GM12878 (cell line): Measurements from ENCODE around the gene ACADVL. TPM values are rescaled to one million over a fixed set of nuclear protein-coding genes. Genes with fewer than 3 reads are reported as not detected.

Experiments used
- ATAC-seq: fragments of 200-7000 bp; cut with Tn5 transposase; 3 replicates; pipeline ENCODE4 v1.9.1; 2020; ENCODE audit warnings: mild to moderate bottlenecking, moderate library complexity
- BruUV-seq: library from RNA; stranded (reverse); fragments of 400-500 nt; replicated peaks from 2 replicates; lab custom pipeline; 2021; lab: Mats Ljungman, UMichigan
- CTCF ChIA-PET: fragments of 300-600 bp; sonication (Branson Sonifier 250); formaldehyde crosslinking; extraction: SDS; loops from one replicate; lab custom pipeline; 2021; ENCODE audit warnings: inconsistent platforms; lab: Yijun Ruan, JAX
- POLR2A ChIA-PET: fragments of 350-600 bp; formaldehyde crosslinking; extraction: SDS; loops from one replicate; lab custom pipeline; 2021; ENCODE audit warnings: inconsistent platforms; lab: Charles Lee
- RAD21 ChIA-PET: fragments of 300-600 bp; sonication (Branson Sonifier 250); formaldehyde crosslinking; loops from one replicate; lab custom pipeline; 2023; ENCODE audit warnings: antibody characterized with exemption; ENCODE audit not compliant: unreplicated experiment; lab: Charles Lee
- SMC1A ChIA-PET: fragments of 300-600 bp; sonication (Branson Sonifier 250); formaldehyde crosslinking; loops from one replicate; lab custom pipeline; 2023; ENCODE audit not compliant: unreplicated experiment, uncharacterized antibody; lab: Charles Lee
- DNase-seq: peaks from one replicate; pipeline ENCODE4 v3.0.0-alpha.2; 2011; ENCODE audit warnings: low read depth, low spot score
- FAIRE-seq: peaks from 3 replicates; lab custom pipeline; 2011; peaks lifted over from hg19 to GRCh38; lab: Jason Lieb, UNC
- H2AFZ ChIP-seq: 2 replicates; pipeline ENCODE4 v1.6.0; 2011; ENCODE audit warnings: low read depth, low read length, control low read depth; ENCODE audit not compliant: control insufficient read depth
- H3K27ac ChIP-seq: 2 replicates; pipeline ENCODE4 v1.5.1; 2011; ENCODE audit warnings: control low read depth; ENCODE audit not compliant: control insufficient read depth, insufficient read depth
- H3K27me3 ChIP-seq, 2 experiments: replicated peaks in 1 of 2; 2 replicates each; pipeline versions ENCODE4 v1.6.0 to v1.6.1; 2011; ENCODE audit warnings: low read length in 1 of 2; ENCODE audit not compliant: control insufficient read depth in 2 of 2, insufficient read depth in 2 of 2
- H3K36me3 ChIP-seq, 2 experiments: 2 replicates each; pipeline ENCODE4 v1.5.1; 2011; ENCODE audit warnings: low read length in 1 of 2; ENCODE audit not compliant: control insufficient read depth in 2 of 2, insufficient read depth in 2 of 2
- H3K4me1 ChIP-seq: 2 replicates; pipeline ENCODE4 v1.6.1; 2011; ENCODE audit warnings: mild to moderate bottlenecking, low read length, moderate library complexity, mixed read lengths; ENCODE audit not compliant: control insufficient read depth, insufficient read depth
- H3K4me2 ChIP-seq: 2 replicates; pipeline ENCODE4 v1.6.0; 2011; ENCODE audit warnings: control low read depth; ENCODE audit not compliant: control insufficient read depth, insufficient read depth
- H3K4me3 ChIP-seq: fragments of 200-600 bp; sonication (generic); 2 replicates; pipeline ENCODE4 v1.5.1; 2016
- H3K79me2 ChIP-seq: 2 replicates; pipeline ENCODE4 v1.6.0; 2011; ENCODE audit warnings: low read length; ENCODE audit not compliant: control insufficient read depth, insufficient read depth
- H3K9ac ChIP-seq: 2 replicates; pipeline ENCODE4 v1.8.0; 2011; ENCODE audit warnings: low read length, control low read depth, mixed read lengths; ENCODE audit not compliant: control insufficient read depth, insufficient read depth
- H3K9me3 ChIP-seq: replicated peaks from 3 replicates; pipeline ENCODE4 v1.5.1; 2011; ENCODE audit warnings: mild to moderate bottlenecking, low read length; ENCODE audit not compliant: control insufficient read depth, insufficient read depth
- H4K20me1 ChIP-seq: 2 replicates; pipeline ENCODE4 v1.6.0; 2011; ENCODE audit not compliant: control insufficient read depth, insufficient read depth
- BMI1 ChIP-seq: fragments of 450-650 bp; IDR thresholded peaks from 2 replicates; pipeline ENCODE4 v1.6.1; 2016; ENCODE audit warnings: mild to moderate bottlenecking, moderate library complexity, borderline replicate concordance
- CBX3 ChIP-seq: fragments of 200-600 bp; sonication (generic); IDR thresholded peaks from 2 replicates; pipeline ENCODE4 v1.6.1; 2016; ENCODE audit warnings: low read depth, borderline replicate concordance
- DPF2 ChIP-seq: fragments of 450-650 bp; IDR thresholded peaks from 2 replicates; pipeline ENCODE4 v1.6.1; 2017; ENCODE audit warnings: mild to moderate bottlenecking
- FOXK2 ChIP-seq: fragments of 450-650 bp; IDR thresholded peaks from 2 replicates; pipeline ENCODE4 v1.6.1; 2017; ENCODE audit warnings: mild to moderate bottlenecking, moderate library complexity
- HDAC2 ChIP-seq: fragments of 200-600 bp; sonication (generic); IDR thresholded peaks from 2 replicates; pipeline ENCODE4 v1.6.1; 2017
- NBN ChIP-seq: fragments of 450-650 bp; IDR thresholded peaks from 2 replicates; pipeline ENCODE4 v1.6.1; 2016
- NR2C2 ChIP-seq: IDR thresholded peaks from 2 replicates; pipeline ENCODE4 v1.6.1; 2011; ENCODE audit warnings: borderline replicate concordance, low read depth; ENCODE audit not compliant: control insufficient read depth, insufficient read length
- SP1 ChIP-seq: IDR thresholded peaks from one replicate; pipeline ENCODE4 v1.6.1; 2011; ENCODE audit warnings: low read depth, low read length
- SREBF2 ChIP-seq: IDR thresholded peaks from 2 replicates; pipeline ENCODE4 v1.6.1; 2012; ENCODE audit warnings: mild to moderate bottlenecking, low read length
- TAF1 ChIP-seq: IDR thresholded peaks from 2 replicates; pipeline ENCODE4 v1.6.1; 2011; ENCODE audit warnings: mild to moderate bottlenecking, low read depth, low read length, borderline replicate concordance
- TCF3 ChIP-seq: IDR thresholded peaks from 2 replicates; pipeline ENCODE4 v1.6.1; 2012; ENCODE audit warnings: low read depth, mild to moderate bottlenecking, low read length, borderline replicate concordance; ENCODE audit not compliant: insufficient read depth
- ZBED1 ChIP-seq: IDR thresholded peaks from 2 replicates; pipeline ENCODE4 v1.6.1; 2016; ENCODE audit warnings: borderline replicate concordance
- whole genome bisulfite sequencing: methylation state at CpG from one replicate; pipeline ENCODE4 v1.1.6; 2016; ENCODE audit warnings: low lambda C conversion rate; ENCODE audit not compliant: insufficient replicate concordance, insufficient coverage; ENCODE audit errors: missing lambda C conversion rate; 5-methylcytosine and 5-hydroxymethylcytosine counted together
- in situ Hi-C: fragments of 300-500 bp; cut with MboI; formaldehyde crosslinking; loops from 9 replicates; pipeline ENCODE4 v1.14.3; 2018; ENCODE audit warnings: mixed read lengths
- intact Hi-C: fragments of 100-400 bp; cut with micrococcal nuclease; formaldehyde crosslinking; loops from one replicate; pipeline ENCODE4 v1.14.2; 2022; ENCODE audit not compliant: unreplicated experiment
- polyA plus RNA-seq, 11 experiments: library from polyadenylated mRNA; depleted of rRNA in 4 of 11; unstranded in 6 of 11; stranded (reverse) in 5 of 11; fragments of >200 nt; fragmentation: Nextera tagmentation in 4 of 11; fragmentation: Illumina TruSeq in 1 of 11; extraction: Ambion mirVana in 4 of 11; extraction: Trizol in 1 of 11; gene quantifications; 1 replicate in 1 of 11; 2 replicates in 10 of 11; pipeline versions ENCODE4 v1.2.1 to v1.2.3, GENCODE V29; 2011 to 2016; ENCODE audit warnings: inconsistent platforms in 2 of 11, missing spikeins in 2 of 11, low read depth in 1 of 11
- total RNA-seq, 4 experiments: library from RNA; depleted of rRNA in 3 of 4; stranded (reverse); fragments of >200 nt in 3 of 4; fragmentation: Illumina TruSeq in 1 of 4; extraction: Trizol in 1 of 4; gene quantifications; 2 replicates each; pipeline versions ENCODE4 v1.2.1 to v1.2.3, GENCODE V29; 2013 to 2021
- TF ChIP-seq, protein P1 (sequence below): fragments of 450-650 bp; IDR thresholded peaks from 2 replicates; pipeline ENCODE4 v1.6.1; 2017; ENCODE audit warnings: low read depth, mild to moderate bottlenecking, moderate library complexity
- TF ChIP-seq, protein P2 (sequence below): IDR thresholded peaks from 2 replicates; pipeline ENCODE4 v1.6.1; 2011; ENCODE audit warnings: mild to moderate bottlenecking, low read depth, low read length, moderate library complexity; ENCODE audit not compliant: insufficient replicate concordance

The ACADVL gene
- total and polyA plus RNA-seq, 10 of the 15 experiments (the other 5 are each of a cell fraction or from before 2014, with no cell fraction given): 25.4 to 232 (median 180) TPM

DNA sequence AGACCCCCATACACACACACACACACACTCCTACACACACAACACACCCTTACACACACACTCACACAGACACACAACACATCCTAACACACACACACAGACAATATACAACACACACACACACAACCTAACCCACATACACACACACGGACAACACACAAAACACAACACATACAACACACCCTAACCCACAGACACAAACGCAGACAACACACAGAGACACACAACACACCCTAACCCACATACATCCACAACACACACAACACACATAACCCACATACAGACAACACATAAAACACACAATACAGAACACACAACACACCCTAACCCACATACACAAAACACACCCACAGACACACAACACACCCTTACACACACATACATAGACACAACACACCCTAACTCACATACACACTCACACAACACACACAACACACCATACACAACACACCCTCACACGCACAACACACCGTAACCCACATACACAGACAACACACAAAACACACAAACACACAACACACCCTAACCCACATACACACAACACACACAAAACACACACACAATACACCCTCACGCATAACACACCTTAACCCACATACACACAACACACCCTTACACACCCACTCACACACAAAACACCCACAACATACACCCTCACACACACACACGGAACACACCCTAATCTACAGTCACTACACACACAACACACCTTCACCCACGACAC, 45.0 kb upstream of the ACADVL start:
- FAIRE-seq: peak; percentile 84
- H4K20me1 ChIP-seq: no peaks in the 10 kb centered on the region
- ATAC-seq: no peak
- intact Hi-C loops: loop anchor here (10.0 kb wide), 1 partner anchor 260 kb away; no protein-coding TSS in a partner anchor
- WGBS: 45% methylated on average over 7 of the region's 7 CpGs
- ChIA-PET RAD21 (no interaction called here), SMC1A (no interaction called here), CTCF (interaction anchor here (1.6 kb wide), 1 partner anchor 129 kb away, joined by 4 read pairs; no protein-coding TSS in a partner anchor), POLR2A (no interaction called here)
- H3K9me3 ChIP-seq: no peaks in the 10 kb centered on the region; the same call in 2 of the 3 replicates
- no peak overlapping the region for H2AFZ ChIP-seq
- no peak overlapping the region for H3K27ac ChIP-seq
- no peak overlapping the region for H3K4me3 ChIP-seq
- BruUV-seq: no TSS peak
- in situ Hi-C loops: no loop called here
- peaks cover 6% of the 10 kb centered on the region for H3K4me1 ChIP-seq
- peaks cover 2 to 6% of the 10 kb centered on the region in 2 experiments; a peak in 3 of 4 replicates for H3K27me3 ChIP-seq
- TF ChIP-seq ZBED1: no peak
- TF ChIP-seq NBN: 0 out of 2 replicates have a peak, but pooled peaks have one; percentile 18
- no peak overlapping the region for H3K9ac ChIP-seq
- H3K4me2 ChIP-seq: no peak overlapping the region
- H3K36me3 ChIP-seq: no peaks in the 10 kb centered on the region
- no peak for DNase-seq
- no peaks in the 10 kb centered on the region for H3K79me2 ChIP-seq

DNA sequence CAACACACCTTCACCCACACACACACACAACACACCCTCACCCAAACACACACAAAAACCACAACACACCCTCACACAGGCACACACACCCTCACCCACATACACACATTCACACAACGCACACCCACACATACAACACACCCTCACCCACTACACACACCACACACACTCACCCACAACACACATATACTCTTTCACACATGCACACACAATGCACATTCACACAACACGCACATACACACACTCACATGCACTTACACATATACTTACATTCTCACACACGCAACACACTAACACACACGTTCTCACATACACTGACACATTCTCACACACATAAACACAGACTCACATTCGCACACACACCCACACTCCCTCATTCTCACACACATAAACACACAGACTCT, 44.4 kb upstream of the ACADVL start:
- H3K79me2 ChIP-seq: no peaks in the 10 kb centered on the region
- peaks cover 6% of the 10 kb centered on the region for H3K4me1 ChIP-seq
- H3K27ac ChIP-seq: no peak overlapping the region
- no peaks in the 10 kb centered on the region for H3K36me3 ChIP-seq
- no peak overlapping the region for H3K4me2 ChIP-seq
- intact Hi-C loops (loop anchor here (10.0 kb wide), 1 partner anchor 261 kb away; no protein-coding TSS in a partner anchor), in situ Hi-C loops (no loop called here)
- H3K4me3 ChIP-seq: no peak overlapping the region
- 74% methylated on average over 5 of the region's 5 CpGs for WGBS
- DNase-seq (no peak), ATAC-seq (no peak), FAIRE-seq (no peak)
- SMC1A ChIA-PET: no interaction called here
- RAD21 ChIA-PET: no interaction called here
- POLR2A ChIA-PET: no interaction called here
- H3K27me3 ChIP-seq: peaks cover 2 to 6% of the 10 kb centered on the region in 2 experiments; a peak in 3 of 4 replicates
- H3K9me3 ChIP-seq: no peaks in the 10 kb centered on the region; the same call in 2 of the 3 replicates
- H2AFZ ChIP-seq: no peak overlapping the region
- CTCF ChIA-PET: no interaction called here
- no TSS peak for BruUV-seq
- no peak overlapping the region for H3K9ac ChIP-seq
- no peaks in the 10 kb centered on the region for H4K20me1 ChIP-seq
- TF ChIP-seq, protein P1, sequence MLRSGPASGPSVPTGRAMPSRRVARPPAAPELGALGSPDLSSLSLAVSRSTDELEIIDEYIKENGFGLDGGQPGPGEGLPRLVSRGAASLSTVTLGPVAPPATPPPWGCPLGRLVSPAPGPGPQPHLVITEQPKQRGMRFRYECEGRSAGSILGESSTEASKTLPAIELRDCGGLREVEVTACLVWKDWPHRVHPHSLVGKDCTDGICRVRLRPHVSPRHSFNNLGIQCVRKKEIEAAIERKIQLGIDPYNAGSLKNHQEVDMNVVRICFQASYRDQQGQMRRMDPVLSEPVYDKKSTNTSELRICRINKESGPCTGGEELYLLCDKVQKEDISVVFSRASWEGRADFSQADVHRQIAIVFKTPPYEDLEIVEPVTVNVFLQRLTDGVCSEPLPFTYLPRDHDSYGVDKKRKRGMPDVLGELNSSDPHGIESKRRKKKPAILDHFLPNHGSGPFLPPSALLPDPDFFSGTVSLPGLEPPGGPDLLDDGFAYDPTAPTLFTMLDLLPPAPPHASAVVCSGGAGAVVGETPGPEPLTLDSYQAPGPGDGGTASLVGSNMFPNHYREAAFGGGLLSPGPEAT: no peak
- TF ChIP-seq FOXK2 (no peak), DPF2 (no peak), TAF1 (no peak), BMI1 (no peak), SP1 (no peak), SREBF2 (no peak), HDAC2 (no peak), TCF3 (0 out of 2 replicates have a peak, but pooled peaks have one; percentile 11), CBX3 (no peak), NR2C2 (peak; percentile 5)
- TF ChIP-seq, protein P2, sequence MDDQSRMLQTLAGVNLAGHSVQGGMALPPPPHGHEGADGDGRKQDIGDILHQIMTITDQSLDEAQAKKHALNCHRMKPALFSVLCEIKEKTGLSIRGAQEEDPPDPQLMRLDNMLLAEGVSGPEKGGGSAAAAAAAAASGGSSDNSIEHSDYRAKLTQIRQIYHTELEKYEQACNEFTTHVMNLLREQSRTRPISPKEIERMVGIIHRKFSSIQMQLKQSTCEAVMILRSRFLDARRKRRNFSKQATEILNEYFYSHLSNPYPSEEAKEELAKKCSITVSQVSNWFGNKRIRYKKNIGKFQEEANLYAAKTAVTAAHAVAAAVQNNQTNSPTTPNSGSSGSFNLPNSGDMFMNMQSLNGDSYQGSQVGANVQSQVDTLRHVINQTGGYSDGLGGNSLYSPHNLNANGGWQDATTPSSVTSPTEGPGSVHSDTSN: peak; percentile 25
